GM21381 (cell line): ENCODE results near the gene NSD2.

Source experiments
- ATAC-seq: cut with Tn5 transposase; IDR thresholded peaks from one replicate; pipeline ENCODE4 v1.9.1; 2021; ENCODE audit warnings: mild to moderate bottlenecking, moderate library complexity; ENCODE audit not compliant: unreplicated experiment

The NSD2 gene

DNA sequence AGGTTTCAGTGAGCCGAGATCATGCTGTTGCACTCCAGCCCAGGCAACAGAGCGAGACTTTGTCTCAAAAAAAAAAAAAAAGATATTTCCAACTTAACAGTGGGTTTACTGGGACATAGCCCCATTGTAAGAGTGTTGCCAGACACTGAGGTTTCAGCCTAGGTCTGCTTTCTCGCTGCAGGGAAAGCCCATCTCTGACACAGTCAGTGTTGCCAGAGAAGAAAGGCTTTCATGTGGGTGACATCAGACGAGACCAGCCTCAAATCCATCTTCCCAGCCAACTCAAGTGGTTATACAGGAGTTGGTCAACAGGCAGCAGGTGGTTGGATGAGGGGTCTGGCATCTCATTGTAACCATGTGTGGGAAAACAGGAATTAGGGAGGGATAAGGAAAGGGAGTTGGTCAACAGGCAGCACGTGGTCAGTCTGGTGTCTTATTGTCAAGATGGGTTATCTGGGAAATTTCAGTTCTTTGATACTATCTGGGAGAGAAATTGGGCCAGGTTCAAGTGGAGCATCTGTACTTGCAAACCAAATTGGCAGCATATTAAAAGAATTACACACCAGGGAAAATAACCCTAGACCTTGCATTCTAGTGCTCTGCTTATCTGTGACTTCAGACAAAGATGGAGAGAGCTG lies 96.4 kb downstream of the NSD2 start:
- no peak for ATAC-seq

GRCh38 chr4:1968686-1969295 lies 97.6 kb downstream of the NSD2 start:
- no peak for ATAC-seq

DNA sequence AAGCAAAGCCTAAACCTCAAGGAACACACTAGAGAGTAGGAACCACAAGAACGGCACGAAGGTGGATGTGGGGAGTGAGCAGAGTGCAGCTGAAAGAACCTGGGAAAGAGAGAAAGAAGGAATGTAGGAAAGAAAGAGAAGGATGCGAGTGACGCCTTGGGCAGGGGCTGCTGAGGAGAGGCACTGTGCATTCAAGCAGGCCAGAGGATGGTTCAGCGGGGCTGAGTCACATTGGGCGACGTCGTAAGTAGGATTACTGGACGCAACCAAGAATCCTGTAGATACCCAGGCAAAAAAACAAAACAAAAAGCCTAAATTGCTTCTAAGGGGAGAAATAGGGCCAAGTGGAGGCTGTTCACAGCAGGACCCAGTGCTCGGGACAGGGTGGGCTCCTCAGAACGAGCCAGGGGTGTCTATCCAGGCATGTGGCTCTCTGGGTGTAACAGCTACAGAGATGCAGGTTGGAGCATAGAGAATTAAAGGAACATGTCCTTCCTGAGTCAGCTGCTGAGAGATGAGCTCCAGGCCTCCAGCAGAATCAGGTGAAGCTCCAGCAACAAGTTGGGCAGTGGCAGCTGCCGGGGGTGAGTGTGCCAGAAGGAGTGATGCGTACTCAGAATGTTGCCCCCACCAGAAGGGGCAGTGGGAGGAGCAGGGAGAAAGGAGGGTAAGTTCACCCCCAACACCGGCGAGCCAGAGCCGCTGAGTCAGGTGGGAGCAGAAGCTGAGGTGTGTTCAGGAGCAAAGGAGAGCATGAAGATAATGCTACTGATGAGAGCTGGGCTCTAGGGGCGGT lies 98.9 kb downstream of the NSD2 start:
- no peak for ATAC-seq

DNA sequence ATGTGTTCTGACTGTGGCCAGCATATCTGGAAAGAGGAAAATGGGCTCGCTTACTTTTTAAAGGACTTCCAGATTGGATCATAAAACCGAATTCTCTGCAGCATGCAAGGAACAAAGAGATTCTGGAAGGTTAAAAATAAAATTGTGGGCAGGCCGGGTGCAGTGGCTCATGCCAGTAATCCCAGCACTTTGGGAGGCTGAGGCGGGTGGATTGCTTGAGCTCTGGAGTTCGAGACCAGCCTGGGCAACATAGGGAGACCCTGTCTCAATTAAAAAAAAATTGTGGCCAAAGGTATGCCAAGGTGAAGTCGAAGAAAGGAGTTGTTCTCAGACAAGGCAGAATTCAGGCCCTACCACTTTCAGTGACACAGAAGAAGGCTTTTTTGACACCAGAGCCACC lies 99.7 kb downstream of the NSD2 start:
- ATAC-seq = no peak

DNA sequence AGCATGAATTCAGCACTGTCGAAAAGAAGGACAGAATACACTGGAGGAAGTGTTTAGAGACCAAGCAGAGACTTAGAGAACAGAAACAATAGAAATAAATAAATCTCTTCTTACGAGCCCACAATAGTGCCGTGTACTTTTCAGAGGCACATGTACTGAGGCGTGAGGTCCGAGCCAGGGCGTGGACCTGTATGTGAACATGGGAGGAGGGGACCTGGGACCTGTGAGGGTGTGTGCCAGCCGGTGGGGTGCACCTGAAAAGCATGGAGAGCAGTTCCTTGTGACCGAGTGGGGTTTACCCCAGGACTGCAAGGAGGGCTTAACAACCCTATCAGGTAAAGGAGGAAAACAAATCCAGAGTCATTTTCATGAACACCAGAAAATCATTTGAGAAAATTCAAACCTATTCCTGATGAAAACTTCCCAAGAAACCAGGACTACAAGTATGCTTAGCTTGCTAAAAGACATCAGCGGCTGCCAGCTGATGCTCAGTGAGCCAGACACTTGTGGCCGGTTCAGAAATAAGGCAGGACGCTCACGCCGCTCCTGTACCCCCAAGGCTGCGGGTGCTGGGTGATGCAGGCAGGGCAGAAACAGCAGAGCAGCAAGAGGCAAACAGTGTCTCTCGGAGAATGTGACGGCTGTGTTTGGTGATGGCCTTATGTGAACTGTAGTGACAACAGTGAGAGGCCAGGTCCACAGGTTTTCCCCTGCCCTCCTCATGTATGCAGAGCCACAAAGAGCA lies 100.4 kb downstream of the NSD2 start:
- ATAC-seq = no peak

GRCh38 chr4:1972414-1972813 lies 101.2 kb downstream of the NSD2 start:
- no peak for ATAC-seq

DNA sequence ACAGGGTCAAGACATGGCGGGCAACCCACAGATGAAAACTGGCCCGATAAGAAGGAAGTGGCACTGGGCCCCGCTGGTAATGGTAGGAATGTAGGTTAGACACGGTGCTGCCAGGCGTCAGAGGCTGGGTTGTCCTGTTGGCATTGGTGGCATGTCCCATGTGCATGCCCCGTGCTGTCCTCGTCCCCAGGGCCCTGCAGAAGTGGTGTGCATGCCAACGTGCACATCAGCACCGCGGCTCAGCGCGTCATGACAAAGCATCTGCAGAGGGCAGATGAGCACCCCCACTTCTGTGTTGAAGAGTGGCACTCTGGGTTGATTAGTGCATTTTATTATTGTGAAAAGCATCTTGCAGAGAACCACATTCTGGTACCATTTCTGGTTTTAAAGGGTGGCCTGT lies 102.0 kb downstream of the NSD2 start:
- ATAC-seq = no peak

DNA sequence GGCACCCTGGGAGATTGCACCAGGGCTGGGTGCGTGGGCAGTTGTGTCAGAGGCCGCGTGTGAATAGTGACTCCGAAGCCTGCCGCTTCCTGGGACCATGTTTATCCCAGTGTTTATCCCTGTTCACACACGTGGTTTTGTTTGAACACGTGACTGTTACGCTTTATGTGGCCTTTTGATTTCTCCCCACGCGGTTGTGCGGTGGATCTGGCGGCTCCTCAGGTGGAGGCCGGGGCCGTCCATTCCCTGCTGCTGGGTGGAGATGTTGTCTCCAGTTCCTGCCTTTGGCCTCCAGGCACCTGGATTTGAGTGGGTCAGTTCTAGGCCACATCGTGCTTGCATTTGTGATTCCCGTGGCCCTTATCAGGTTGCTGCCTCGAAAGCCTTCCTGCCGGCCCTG lies 102.5 kb downstream of the NSD2 start:
- ATAC-seq = no peak

DNA sequence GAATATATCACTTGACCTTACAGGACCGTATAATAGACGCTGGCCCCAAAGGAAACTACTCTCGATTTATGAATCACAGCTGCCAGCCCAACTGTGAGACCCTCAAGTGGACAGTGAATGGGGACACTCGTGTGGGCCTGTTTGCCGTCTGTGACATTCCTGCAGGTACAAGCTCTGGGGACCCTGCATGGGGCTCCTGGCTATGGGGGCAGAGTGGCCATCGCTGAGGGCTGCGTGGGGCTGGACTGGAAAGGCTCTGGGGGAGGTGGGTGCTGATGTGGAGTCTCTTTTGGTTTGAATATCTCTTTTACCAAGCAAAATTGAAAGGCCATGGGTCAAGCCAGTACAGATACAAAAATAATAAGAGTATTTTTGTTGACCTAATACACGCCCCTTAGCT lies 103.6 kb downstream of the NSD2 start:
- no peak for ATAC-seq

- no peak for ATAC-seq
Observed at GRCh38 chr4:1975391-1975801, 104.2 kb downstream of the NSD2 start.

- ATAC-seq = no peak
Observed at GRCh38 chr4:1975880-1976279, 104.7 kb downstream of the NSD2 start.

GRCh38 chr4:1976416-1977352 lies 105.5 kb downstream of the NSD2 start:
- no peak for ATAC-seq

- no peak for ATAC-seq
Observed at GRCh38 chr4:1978226-1978625, 107.0 kb downstream of the NSD2 start.

DNA sequence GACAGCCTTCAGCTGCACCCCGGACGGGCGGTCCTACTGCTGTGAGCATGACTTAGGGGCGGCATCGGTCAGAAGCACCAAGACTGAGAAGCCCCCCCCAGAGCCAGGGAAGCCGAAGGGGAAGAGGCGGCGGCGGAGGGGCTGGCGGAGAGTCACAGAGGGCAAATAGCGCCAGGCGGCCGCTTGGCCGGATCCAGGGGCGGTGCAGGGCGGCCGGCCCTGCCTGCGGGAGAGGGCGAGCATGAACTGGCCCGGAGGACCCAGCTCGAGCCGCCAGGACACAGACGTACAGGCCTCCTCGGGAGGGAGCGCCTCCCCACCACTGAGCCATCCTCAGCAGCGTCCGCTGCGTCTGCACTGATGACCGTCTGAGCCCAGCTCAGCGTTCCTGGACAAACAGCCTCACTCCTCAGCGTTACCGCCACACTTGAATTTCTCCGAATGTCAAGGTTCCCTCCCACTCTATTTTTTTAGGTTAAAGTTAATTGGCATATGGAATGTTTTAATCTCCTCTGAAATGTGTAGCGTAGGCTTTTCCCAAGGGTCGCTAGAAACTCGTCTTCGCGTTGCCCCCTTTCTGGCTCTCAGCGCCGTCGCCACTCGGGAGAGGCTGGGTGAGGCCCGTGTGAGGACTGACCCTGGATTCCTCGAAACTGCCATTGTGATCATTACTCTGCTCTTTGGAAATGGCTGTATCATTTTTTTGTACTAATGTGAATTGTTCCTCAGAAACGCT lies 107.7 kb downstream of the NSD2 start:
- no peak for ATAC-seq

GRCh38 chr4:1979477-1980196 lies 108.4 kb downstream of the NSD2 start:
- no peak for ATAC-seq

GRCh38 chr4:1980561-1981041 lies 109.4 kb downstream of the NSD2 start:
- no peak for ATAC-seq

DNA sequence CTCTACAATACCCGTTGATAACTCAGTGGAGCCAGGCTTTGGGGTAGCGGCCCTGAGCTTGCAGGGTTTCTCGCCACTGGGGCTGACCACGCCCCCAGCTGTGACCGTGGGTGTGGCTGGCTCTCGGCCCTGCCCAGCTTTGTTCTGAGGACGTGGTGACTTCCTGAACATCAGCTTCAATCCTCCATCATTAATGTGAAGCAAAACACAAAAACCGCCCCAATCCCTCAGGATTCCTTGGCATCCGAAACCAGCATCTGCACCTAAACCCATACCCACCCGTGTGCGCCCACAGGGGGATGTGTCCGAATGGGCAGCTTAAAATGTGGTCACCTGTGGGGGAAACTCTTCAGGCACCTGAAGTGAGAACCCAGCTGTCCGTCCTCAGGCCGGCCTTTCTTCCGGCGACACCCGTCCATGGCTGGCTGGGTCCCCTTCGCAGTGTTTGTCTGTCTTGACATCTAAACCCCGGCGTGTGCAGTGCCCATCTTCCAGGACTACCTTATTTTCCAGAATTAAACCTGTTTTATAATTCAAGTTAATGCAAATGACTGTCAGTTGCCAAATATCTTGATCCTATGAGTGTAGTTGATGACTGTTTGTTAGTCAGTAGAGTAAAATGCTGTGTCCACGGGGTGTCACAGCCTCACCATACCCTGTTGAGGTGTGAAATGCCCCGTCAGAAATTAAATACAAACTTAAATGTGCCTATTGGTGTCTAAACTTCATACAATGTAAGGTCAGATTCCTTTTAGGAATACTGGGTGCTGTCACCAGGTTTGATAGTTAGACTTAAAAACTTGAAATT lies 110.3 kb downstream of the NSD2 start:
- ATAC-seq = no peak
